Stimulated activated CD4-positive, alpha-beta T cell treated with anti-CD3 and anti-CD28 coated beads, Interleukin-4, amount 100 ng/mL, for 24 hours (primary cell): Measurements from ENCODE around the gene PDE6A.

Experiments used
- DNase-seq: peaks from one replicate; pipeline ENCODE4 v3.0.0-alpha.2; 2020

PDE6A gene

DNA sequence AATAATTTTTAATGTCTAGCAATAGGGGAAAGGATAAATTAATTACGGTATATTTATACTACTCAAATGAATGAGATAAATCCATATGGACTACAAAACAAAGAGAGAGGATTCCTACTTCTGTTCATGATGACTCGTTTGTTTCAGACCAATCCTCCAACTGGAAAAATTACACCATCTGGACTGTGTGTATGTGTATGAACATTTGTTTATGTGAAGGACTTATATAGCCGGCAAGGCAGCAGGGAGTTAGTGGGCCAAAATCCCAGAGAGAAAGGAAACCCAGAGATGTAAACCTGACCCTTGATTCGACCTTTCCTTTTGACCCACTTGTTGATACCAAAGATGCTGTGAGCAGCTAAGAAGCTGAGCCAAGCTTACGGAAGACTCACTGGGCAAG is 20.1 kb downstream of the PDE6A start:
- no peak for DNase-seq

GRCh38 chr5:149922950-149923349 is 21.6 kb downstream of the PDE6A start:
- no peak for DNase-seq

GRCh38 chr5:149921597-149921996 is 23.0 kb downstream of the PDE6A start:
- no peak for DNase-seq

- DNase-seq = no peak
These were observed 27.4 kb downstream of the PDE6A start for GRCh38 chr5:149917073-149917676.

DNA sequence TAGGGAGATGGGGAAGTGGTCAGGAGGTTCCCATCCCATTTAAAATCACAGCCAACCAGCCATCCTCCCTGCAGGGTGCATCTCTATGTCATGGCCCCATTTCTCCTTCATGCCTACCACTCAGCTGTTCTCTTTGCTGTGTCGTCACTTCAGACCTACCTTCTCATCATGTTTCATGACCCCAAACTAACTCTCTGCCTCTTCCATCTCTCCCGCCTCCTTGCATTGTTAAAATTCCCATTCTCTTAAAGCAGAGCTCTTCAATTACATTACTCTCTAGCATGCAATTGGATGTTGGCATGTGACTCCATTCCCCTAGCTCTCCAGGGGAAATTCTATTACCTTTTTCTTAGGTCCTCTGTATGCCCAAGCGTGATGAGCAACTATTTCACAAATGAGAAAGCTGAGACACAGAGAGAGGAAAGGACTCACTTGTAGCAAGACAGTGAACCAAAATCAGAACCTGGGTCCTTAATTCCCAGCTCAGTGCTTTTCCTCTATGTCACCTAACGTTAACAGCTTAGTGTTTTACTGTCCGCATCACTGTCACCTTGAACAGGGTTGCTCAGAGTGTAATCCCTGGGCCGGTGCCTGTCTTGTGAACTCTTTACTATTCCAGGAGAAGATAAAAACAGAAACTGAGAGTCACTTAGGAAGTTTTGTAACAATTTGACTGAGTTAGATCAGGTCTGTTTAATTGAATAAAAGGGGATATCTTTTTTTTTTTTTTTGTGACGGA is 28.1 kb downstream of the PDE6A start:
- no peak for DNase-seq

- DNase-seq = no peak
These were observed 29.0 kb downstream of the PDE6A start for GRCh38 chr5:149915392-149916260.

GRCh38 chr5:149913436-149914419 is 30.9 kb downstream of the PDE6A start:
- DNase-seq = no peak

GRCh38 chr5:149912226-149912871 is 32.2 kb downstream of the PDE6A start:
- no peak for DNase-seq

DNA sequence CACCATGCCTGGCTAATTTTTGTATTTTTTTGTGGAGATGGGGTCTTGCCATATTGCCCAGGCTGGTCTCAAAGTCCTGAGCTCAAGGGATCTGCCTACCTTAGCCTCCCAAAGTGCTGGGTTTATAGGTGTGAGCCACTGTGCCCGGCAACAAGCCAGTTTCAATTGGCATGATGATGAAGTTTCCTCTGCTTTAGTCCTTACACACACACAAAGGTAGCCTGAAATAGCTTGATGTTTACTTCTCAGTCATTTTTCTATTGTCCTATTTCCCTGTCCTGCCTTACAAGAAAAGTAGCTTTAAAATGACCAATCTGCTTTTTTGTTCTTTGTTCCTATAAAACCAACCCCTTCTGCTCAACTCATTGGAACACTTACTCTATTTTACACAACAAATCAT is 33.6 kb downstream of the PDE6A start:
- DNase-seq = no peak

- no peak for DNase-seq
These were observed 36.8 kb downstream of the PDE6A start for GRCh38 chr5:149907828-149908227.

DNA sequence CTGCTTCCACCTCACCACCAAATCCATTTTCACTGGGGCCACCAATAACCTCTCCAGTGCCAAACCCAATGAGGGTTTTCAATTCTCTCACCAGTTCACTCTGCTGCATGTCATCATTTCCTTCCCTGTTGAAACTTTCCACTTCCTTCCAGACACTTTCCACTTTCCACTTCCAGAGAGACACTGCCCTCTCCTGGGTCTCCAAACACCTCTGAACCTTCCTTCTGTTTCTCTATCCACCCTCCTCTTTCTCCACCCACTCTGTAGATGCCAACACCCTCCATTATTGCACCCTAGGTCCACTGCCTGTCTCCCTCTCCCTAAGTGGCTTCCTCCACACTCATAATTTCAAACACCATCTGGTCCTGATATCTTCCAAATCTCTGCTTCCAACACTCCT is 39.6 kb downstream of the PDE6A start:
- DNase-seq = no peak

GRCh38 chr5:149904293-149904886 is 40.2 kb downstream of the PDE6A start:
- no peak for DNase-seq

GRCh38 chr5:149903404-149903803 is 41.2 kb downstream of the PDE6A start:
- no peak for DNase-seq

- DNase-seq = no peak
These were observed 42.4 kb downstream of the PDE6A start for GRCh38 chr5:149902177-149902576.

DNA sequence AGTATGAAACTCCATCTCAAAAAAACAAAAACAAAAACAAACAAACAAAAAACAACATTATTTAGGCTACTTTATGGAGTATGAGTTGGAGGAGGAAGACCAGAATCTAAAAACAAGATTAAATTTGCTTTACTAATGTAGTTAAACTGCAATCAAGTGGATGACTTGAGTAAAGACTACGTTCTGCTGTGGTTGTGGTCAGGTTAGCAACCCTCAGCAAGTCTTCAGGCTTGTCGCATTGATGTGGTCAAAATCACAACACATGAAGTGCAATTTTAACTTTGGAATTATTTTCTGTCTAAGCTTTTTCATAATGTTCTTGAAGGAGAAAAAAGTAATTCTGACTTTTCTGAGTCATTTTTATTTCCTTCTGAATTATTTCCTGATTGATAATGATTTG is 43.1 kb downstream of the PDE6A start:
- DNase-seq = no peak

GRCh38 chr5:149900390-149900789 is 44.2 kb downstream of the PDE6A start:
- no peak for DNase-seq

GRCh38 chr5:149898811-149899210 is 45.8 kb downstream of the PDE6A start:
- no peak for DNase-seq

DNA sequence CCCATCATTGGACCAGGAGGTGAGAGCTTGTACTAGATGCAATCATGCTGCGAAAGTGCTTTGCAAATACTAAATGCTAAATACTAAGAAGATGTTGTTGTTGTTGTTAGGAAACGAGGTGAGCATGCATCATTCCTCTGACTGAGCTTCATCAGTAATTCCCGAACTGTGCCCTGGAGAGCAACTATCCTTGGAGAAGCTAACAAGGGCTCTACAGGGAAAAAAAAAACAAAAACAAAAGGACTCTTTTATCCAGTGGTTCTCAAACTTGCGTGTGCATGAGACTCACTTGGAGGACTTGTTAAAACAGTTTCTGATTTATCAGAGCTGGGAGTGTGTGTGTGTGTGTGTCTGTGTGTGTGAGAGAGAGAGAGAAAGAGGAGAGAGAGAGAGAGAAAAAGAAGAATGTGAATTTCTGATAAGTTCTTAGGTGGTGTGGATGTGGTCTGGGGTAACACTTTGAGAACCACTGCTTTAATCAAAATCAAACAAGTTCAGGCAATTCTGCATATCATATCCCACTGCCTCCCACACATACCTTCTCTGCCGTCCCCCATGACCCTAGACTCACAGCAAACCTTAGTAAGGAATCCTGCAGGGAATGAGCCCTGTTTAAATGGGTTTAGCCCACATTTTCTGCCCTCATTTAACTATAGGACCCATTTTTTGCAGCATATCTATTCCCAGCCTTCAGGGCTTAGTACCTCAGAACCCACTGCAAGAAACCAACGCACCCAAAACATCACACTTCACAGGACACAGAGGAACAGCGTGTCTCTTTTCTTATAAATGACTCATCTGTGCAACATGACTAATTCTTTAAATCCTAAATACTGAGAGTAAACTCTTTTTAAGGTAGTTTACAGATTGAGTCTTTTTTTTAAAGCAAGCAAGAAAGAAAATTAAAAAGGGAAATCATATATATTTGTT is 48.9 kb downstream of the PDE6A start:
- DNase-seq = no peak

DNA sequence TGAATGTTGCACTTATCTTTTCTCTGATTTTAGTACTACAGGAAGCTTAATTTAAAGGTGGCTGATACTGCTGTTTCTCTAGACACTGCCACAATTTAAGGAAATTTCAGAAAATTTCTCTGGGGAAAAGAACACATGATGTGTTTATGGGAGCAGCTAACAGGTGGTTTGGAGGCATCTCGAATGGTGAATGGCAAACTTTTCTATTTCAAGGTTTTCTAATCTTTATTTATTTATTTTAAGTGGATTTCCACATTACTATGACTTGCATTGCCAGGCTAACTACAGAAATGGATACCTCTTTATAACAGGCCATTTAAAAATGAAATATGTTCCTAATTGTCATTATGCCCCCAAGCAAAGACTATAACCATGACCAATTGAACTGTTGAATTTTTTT is 50.4 kb downstream of the PDE6A start:
- no peak for DNase-seq

DNA sequence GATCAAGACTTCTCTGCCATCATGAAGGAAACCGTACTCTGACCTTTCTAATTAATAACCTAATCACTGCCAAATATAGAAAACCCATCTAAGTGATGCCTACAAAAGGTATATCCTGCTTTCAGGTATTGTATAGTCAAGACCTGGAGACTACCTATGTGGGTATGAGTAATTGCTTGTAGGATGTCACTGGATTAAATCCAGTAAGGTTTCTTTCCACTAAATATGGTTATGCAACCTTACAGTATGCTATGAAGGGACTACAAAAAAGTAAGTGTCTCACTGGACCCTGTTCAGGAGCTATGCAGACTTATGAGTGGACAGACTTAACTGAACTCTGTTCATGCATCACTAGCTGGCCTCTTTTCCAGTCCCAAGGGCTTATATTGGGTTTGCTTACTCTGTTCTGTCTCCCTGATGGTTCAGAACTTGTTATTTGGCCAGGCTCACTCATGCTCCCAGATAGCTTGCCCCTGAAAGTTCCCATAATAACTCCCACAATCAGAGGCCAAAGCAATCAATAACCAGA is 51.1 kb downstream of the PDE6A start:
- DNase-seq = no peak
